GM12878 (cell line): Measurements from ENCODE around the gene SLC29A1. TPM values are rescaled to one million over a fixed set of nuclear protein-coding genes. Genes with fewer than 3 reads are reported as not detected.

Experiments
- CHD1 ChIP-seq: IDR thresholded peaks from 2 replicates; pipeline ENCODE4 v1.6.1; 2012; ENCODE audit warnings: low read depth, low read length, improper control_type of control experiment
- CHD2 ChIP-seq: IDR thresholded peaks from 2 replicates; pipeline ENCODE4 v1.6.1; 2011; ENCODE audit warnings: low read depth, low read length, improper control_type of control experiment, borderline replicate concordance
- CREB1 ChIP-seq: IDR thresholded peaks from 2 replicates; pipeline ENCODE4 v1.6.1; 2012; ENCODE audit warnings: low read depth, mild to moderate bottlenecking, inconsistent platforms
- CTCF ChIP-seq, 3 experiments: IDR thresholded peaks in 2 of 3; conservative IDR thresholded peaks in 1 of 3; 2 replicates each; pipeline ENCODE4 v1.5.1; 2011; ENCODE audit warnings: low read depth in 3 of 3, low read length in 3 of 3, mild to moderate bottlenecking in 3 of 3, control low read depth in 2 of 3, moderate library complexity in 2 of 3, inconsistent platforms in 1 of 3, mixed read lengths in 1 of 3; ENCODE audit not compliant: control insufficient read depth in 2 of 3, insufficient read depth in 1 of 3; ENCODE audit errors: extremely low read depth in 1 of 3
- FOS ChIP-seq: IDR thresholded peaks from 3 replicates; pipeline ENCODE4 v1.6.1; 2011; ENCODE audit warnings: borderline replicate concordance; ENCODE audit not compliant: insufficient read length; ENCODE audit errors: extremely low read depth
- GATAD2B ChIP-seq: fragments of 450-650 bp; conservative IDR thresholded peaks from 2 replicates; pipeline ENCODE4 v1.6.1; 2017; ENCODE audit warnings: low read depth, mild to moderate bottlenecking, moderate library complexity
- HDAC2 ChIP-seq: fragments of 200-600 bp; sonication (generic); IDR thresholded peaks from 2 replicates; pipeline ENCODE4 v1.6.1; 2017
- HSF1 ChIP-seq: fragments of 150-350 bp; IDR thresholded peaks from 2 replicates; pipeline ENCODE4 v1.6.1; 2014; ENCODE audit warnings: mild to moderate bottlenecking, low read depth, low read length
- IKZF2 ChIP-seq, 2 experiments: fragments of 450-650 bp; IDR thresholded peaks; 2 replicates each; pipeline ENCODE4 v1.6.1; 2017; ENCODE audit warnings: mild to moderate bottlenecking in 2 of 2, moderate library complexity in 2 of 2
- IRF3 ChIP-seq: fragments of 450-650 bp; IDR thresholded peaks from 2 replicates; pipeline ENCODE4 v1.6.1; 2014; ENCODE audit warnings: mild to moderate bottlenecking
- JUND ChIP-seq: IDR thresholded peaks from 2 replicates; pipeline ENCODE4 v1.6.1; 2012; ENCODE audit warnings: low read depth, mild to moderate bottlenecking, low read length, improper control_type of control experiment, moderate library complexity
- LARP7 ChIP-seq: fragments of 450-650 bp; IDR thresholded peaks from 2 replicates; pipeline ENCODE4 v1.6.1; 2017; ENCODE audit warnings: mild to moderate bottlenecking
- PAX8 ChIP-seq: fragments of 450-650 bp; IDR thresholded peaks from 2 replicates; pipeline ENCODE4 v1.6.1; 2017; ENCODE audit warnings: mild to moderate bottlenecking, moderate library complexity
- PBX3 ChIP-seq: IDR thresholded peaks from 2 replicates; pipeline ENCODE4 v1.6.1; 2011; ENCODE audit warnings: mild to moderate bottlenecking, low read depth, low read length, moderate library complexity; ENCODE audit not compliant: insufficient replicate concordance
- RBBP5 ChIP-seq: fragments of 200-600 bp; sonication (generic); conservative IDR thresholded peaks from 2 replicates; pipeline ENCODE4 v1.6.1; 2016
- RUNX3 ChIP-seq: IDR thresholded peaks from 2 replicates; pipeline ENCODE4 v1.6.1; 2012; ENCODE audit warnings: low read length, inconsistent platforms
- SP1 ChIP-seq: IDR thresholded peaks from one replicate; pipeline ENCODE4 v1.6.1; 2011; ENCODE audit warnings: low read depth, low read length
- SPI1 ChIP-seq: IDR thresholded peaks from 2 replicates; pipeline ENCODE4 v1.6.1; 2011; ENCODE audit warnings: low read depth, mild to moderate bottlenecking, low read length, moderate library complexity, borderline replicate concordance; ENCODE audit not compliant: insufficient read depth
- TBL1XR1 ChIP-seq: IDR thresholded peaks from 2 replicates; pipeline ENCODE4 v1.6.1; 2012; ENCODE audit warnings: low read depth, low read length, improper control_type of control experiment
- TCF7 ChIP-seq: IDR thresholded peaks from 2 replicates; pipeline ENCODE4 v1.6.1; 2014; ENCODE audit warnings: antibody characterized with exemption, borderline replicate concordance
- ZBTB4 ChIP-seq: fragments of 450-650 bp; formaldehyde crosslinking; IDR thresholded peaks from 2 replicates; pipeline ENCODE4 v1.4.0; 2022; ENCODE audit warnings: mild to moderate bottlenecking, moderate library complexity
- ZNF217 ChIP-seq: fragments of 450-650 bp; IDR thresholded peaks from 2 replicates; pipeline ENCODE4 v1.6.1; 2017; ENCODE audit warnings: antibody characterized with exemption, mild to moderate bottlenecking
- ZNF622 ChIP-seq: fragments of 450-650 bp; IDR thresholded peaks from 2 replicates; pipeline ENCODE4 v1.6.1; 2017; ENCODE audit warnings: mild to moderate bottlenecking, inconsistent platforms
- polyA plus RNA-seq, 11 experiments: library from polyadenylated mRNA; depleted of rRNA in 4 of 11; unstranded in 6 of 11; stranded (reverse) in 5 of 11; fragments of >200 nt; fragmentation: Nextera tagmentation in 4 of 11; fragmentation: Illumina TruSeq in 1 of 11; extraction: Ambion mirVana in 4 of 11; extraction: Trizol in 1 of 11; gene quantifications; 1 replicate in 1 of 11; 2 replicates in 10 of 11; pipeline versions ENCODE4 v1.2.1 to v1.2.3, GENCODE V29; 2011 to 2016; ENCODE audit warnings: inconsistent platforms in 2 of 11, missing spikeins in 2 of 11, low read depth in 1 of 11
- total RNA-seq, 4 experiments: library from RNA; depleted of rRNA in 3 of 4; stranded (reverse); fragments of >200 nt in 3 of 4; fragmentation: Illumina TruSeq in 1 of 4; extraction: Trizol in 1 of 4; gene quantifications; 2 replicates each; pipeline versions ENCODE4 v1.2.1 to v1.2.3, GENCODE V29; 2013 to 2021

SLC29A1 gene
- total and polyA plus RNA-seq, 10 of the 15 experiments (the other 5 are each of a cell fraction or from before 2014, with no cell fraction given): 10.0 to 132 (median 93.4) TPM

- TF ChIP-seq ZBTB4 (CRISPR knock-in tag) (no peak), FOS (no peak), ZNF217 (no peak), IRF3 (no peak), JUND (no peak), CHD2 (no peak), SPI1 (no peak), CHD1 (0 out of 2 replicates have a peak, but pooled peaks have one; percentile 2), IKZF2 (IDR thresholded peaks at IDR 0.05) (peak in 1 of 2 experiments; percentile 20; a peak in 1 of 4 replicates), TCF7 (no peak), PAX8 (no peak), GATAD2B (peak; percentile 97), PBX3 (peak; percentile 61), CREB1 (no peak), TBL1XR1 (no peak), HSF1 (no peak), CTCF (IDR thresholded peaks at IDR 0.05 in 2 of 3, conservative IDR thresholded peaks at IDR 0.05 in 1 of 3; ENCODE audit: control insufficient read depth in 2 of 3, extremely low read depth in 1 of 3, insufficient read depth in 1 of 3, low read depth in 3 of 3, low read length in 3 of 3) (peak; percentile 45 to 60 (median 46); a peak in 4 of 6 replicates), RBBP5 (no peak), LARP7 (peak; percentile 93), HDAC2 (no peak), SP1 (peak; percentile 32), RUNX3 (no peak), ZNF622 (no peak)
Observed at GRCh38 chr6:44265007-44265721, 41.8 kb downstream of the SLC29A1 start, which contains the start of gene NFKBIE (continued).
